GM10248 (cell line): ENCODE measurements around the gene DOCK11.

ENCODE experiments used
- CTCF ChIA-PET: fragments of 300-600 bp; sonication (Branson Sonifier 250); formaldehyde crosslinking; extraction: SDS; loops from one replicate; lab custom pipeline; 2021; ENCODE audit warnings: antibody characterized with exemption; lab: Yijun Ruan, JAX
- POLR2A ChIA-PET: fragments of 350-650 bp; sonication (Branson Sonifier 250); formaldehyde crosslinking; extraction: SDS; loops from one replicate; lab custom pipeline; 2020; ENCODE audit warnings: antibody characterized with exemption; lab: Yijun Ruan, JAX
- DNase-seq: peaks from one replicate; pipeline ENCODE4 v3.0.0; 2012; ENCODE audit errors: extremely low spot score
- TF ChIP-seq, protein P1 (sequence below): IDR thresholded peaks from 2 replicates; pipeline ENCODE4 v1.5.1; 2012; ENCODE audit warnings: mild to moderate bottlenecking, low read depth; ENCODE audit errors: extremely low read depth, missing control alignments, control extremely low read depth

Gene DOCK11

DNA sequence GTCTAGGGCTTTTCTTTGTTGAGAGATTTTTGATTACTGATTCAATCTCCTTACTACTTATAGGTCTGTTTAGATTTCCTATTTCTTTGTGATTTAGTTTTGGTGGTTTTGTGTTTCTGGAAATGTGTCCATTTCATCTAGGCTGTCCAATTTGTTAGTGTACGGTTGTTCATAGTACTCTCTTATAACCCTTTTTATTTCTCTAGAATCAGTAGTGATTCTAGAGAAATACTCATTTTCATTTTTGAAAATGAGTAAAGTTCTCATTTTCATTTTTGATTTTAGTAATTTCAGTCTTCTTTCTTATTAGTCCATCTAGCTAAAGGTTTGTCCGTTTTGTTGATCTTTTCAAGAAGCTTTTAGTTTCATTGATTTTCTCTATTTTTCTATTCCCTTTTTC is 239.3 kb downstream of the DOCK11 start:
- TF ChIP-seq, protein P1, sequence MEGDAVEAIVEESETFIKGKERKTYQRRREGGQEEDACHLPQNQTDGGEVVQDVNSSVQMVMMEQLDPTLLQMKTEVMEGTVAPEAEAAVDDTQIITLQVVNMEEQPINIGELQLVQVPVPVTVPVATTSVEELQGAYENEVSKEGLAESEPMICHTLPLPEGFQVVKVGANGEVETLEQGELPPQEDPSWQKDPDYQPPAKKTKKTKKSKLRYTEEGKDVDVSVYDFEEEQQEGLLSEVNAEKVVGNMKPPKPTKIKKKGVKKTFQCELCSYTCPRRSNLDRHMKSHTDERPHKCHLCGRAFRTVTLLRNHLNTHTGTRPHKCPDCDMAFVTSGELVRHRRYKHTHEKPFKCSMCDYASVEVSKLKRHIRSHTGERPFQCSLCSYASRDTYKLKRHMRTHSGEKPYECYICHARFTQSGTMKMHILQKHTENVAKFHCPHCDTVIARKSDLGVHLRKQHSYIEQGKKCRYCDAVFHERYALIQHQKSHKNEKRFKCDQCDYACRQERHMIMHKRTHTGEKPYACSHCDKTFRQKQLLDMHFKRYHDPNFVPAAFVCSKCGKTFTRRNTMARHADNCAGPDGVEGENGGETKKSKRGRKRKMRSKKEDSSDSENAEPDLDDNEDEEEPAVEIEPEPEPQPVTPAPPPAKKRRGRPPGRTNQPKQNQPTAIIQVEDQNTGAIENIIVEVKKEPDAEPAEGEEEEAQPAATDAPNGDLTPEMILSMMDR = no peak
- ChIA-PET CTCF (interaction anchor here (1.5 kb wide), 1 partner anchor 10 kb away, joined by 4 read pairs; no protein-coding TSS in a partner anchor), POLR2A (no interaction called here)
- no peak for DNase-seq
